Activated CD8-positive, alpha-beta memory T cell treated with anti-CD3 and anti-CD28 coated beads, Interleukin-2, amount 50 U/mL, for 48 hours (primary cell): ENCODE measurements around the gene VMA21.

Experiments
- DNase-seq: peaks from one replicate; pipeline ENCODE4 v3.0.0-alpha.2; 2020

Gene VMA21, protein sequence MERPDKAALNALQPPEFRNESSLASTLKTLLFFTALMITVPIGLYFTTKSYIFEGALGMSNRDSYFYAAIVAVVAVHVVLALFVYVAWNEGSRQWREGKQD

GRCh38 chrX:151396825-151397740, at the start of gene VMA21:
Gene VMA21, plus strand, starts transcription at chrX:151397206. Its CDS starts 103 bp downstream, at chrX:151397309.
- DNase-seq, result peak; percentile 88

DNA sequence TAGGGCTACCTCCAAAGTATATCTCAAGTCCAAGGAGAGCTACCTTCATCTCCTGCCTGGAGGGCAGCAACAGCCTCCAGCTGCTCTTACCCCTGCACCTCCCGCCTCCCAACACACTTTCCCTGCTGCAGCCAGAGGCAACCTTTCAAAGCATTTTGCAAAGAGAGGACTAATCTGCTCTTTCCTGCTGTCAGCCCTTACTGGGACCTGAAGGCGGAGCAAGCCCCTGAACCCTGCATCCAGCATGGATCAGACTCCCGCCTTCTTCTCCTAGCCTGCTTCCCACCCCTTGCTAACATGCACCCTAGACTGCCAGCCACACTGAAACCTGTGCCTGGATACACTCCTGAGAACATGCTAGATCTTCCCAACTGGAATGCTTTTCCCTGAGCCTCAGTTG, 37.7 kb upstream of the VMA21 start:
- no peak for DNase-seq

- peak; percentile 68 for DNase-seq
These were observed 36.8 kb upstream of the VMA21 start for GRCh38 chrX:151359931-151360871.

DNA sequence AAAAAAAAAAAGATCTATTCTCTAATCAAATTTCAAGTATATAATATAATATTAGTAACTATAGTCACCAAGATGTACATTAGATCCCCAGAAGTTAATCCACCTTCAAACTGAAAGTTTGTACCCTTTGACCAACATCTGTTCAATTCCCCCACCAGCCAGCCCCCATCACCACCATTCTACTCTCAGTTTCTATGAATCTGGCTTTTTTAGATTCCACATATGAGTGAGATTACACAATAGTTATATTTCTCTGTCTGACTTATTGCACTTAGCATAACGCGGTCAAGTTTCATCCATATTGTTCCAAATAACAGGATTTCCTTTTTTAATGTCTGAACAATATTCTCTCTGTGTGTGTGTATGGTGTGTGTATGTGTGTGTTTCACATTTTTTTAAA, 33.7 kb upstream of the VMA21 start:
- no peak for DNase-seq

- no peak for DNase-seq
These were observed 31.4 kb upstream of the VMA21 start for GRCh38 chrX:151365579-151365978.

GRCh38 chrX:151370906-151371305, 26.1 kb upstream of the VMA21 start:
- no peak for DNase-seq

GRCh38 chrX:151384807-151385206, 12.2 kb upstream of the VMA21 start:
- no peak for DNase-seq

GRCh38 chrX:151386838-151387459, 10.1 kb upstream of the VMA21 start:
- no peak for DNase-seq

DNA sequence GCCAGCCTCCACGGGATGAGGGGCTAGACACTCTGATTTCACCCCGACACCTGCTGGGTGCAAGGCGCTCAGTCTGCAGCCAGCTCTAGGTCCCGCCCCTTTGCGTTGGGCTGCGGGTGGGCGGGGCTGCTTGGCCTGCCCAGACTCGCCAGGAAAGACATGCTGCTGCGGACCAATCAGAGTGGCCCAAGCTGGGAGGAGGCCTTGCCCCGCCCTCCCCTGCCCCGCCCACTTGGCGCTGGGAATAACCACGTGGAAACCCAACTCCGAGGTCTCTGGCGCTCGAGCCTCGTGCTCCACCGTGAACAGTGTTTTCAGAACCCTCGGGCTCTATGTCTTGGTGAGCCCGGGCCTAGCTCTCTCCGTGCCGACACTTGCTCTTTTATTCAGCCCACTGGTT, 5.3 kb upstream of the VMA21 start:
- DNase-seq, result no peak

- no peak for DNase-seq
These were observed 3.5 kb upstream of the VMA21 start for GRCh38 chrX:151393514-151393913.

DNA sequence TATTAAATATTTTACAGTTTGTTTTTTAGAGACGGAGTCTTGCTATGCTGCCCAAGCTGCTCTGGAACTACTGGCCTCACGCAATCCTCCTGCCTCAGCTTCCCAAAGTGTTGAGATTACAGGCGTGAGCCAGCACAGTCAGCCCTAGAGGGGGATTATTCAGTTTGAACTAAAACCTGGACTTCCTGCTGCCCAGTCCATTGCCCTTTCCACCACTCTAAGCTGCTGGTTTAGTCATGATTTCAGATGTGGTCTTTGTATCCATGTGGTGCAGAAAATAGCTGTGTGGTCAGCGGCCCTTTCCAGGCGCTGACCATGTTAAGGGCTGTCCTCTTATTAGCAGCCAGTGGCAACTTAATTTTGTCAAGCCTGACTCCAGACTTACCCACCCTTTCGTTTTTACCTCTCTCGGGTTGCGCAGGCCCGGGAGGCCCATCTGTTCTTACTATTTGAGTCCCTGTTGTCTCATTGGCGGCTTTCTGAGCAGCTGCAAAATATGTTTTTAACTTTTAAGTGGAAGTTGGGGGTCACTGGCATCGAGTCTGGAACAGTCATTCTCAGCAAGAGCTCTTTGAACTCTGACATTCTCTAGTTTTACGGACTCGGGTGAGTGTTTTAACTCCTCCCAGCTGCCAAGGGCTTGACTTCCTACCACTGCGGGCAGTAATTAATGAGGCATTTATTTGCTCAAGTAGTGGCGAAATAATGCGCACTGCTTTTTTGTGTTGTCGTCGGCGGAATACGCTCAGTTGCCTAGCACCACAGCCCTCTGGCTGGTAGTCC, 773 bp upstream of the VMA21 start:
- peak; percentile 61 for DNase-seq

- DNase-seq, result no peak
These were observed 700 bp downstream of the VMA21 start for GRCh38 chrX:151397741-151398070.

DNA sequence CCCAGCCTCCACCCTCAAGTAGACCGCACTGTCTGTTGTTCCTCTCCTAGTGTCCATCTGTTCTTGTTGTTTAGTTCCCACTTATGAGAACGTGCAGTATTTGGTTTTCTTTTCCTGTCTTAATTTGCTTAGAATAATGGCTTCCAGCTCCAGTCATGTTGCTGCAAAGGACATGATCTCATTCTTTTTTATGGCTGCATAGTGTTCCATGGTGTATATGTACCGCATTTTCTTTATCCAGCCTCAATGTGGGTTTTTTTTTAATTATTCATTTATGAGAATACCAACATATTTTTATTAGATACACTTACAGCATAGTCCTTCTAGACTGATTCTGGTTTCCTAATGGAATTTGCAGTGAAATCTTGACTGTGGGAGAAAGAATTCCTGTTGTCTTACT, 1.3 kb downstream of the VMA21 start:
- DNase-seq, result no peak

GRCh38 chrX:151402719-151403390, 5.8 kb downstream of the VMA21 start:
- no peak for DNase-seq

- no peak for DNase-seq
These were observed 19.6 kb downstream of the VMA21 start for GRCh38 chrX:151416579-151416978.

GRCh38 chrX:151419782-151420181, 22.8 kb downstream of the VMA21 start:
- no peak for DNase-seq

GRCh38 chrX:151424505-151424904, 27.5 kb downstream of the VMA21 start:
- DNase-seq, result no peak

GRCh38 chrX:151448509-151448908, 51.5 kb downstream of the VMA21 start:
- DNase-seq, result no peak

- no peak for DNase-seq
These were observed 61.8 kb downstream of the VMA21 start for GRCh38 chrX:151458824-151459223.
